Liver (tissue), 3 donors: ENCODE measurements around the gene PARD3B.

Experiments
- ATF3 ChIP-seq: IDR thresholded peaks from 2 replicates; pipeline ENCODE4 v1.6.1; 2016; ENCODE audit warnings: antibody characterized with exemption
- CTCF ChIP-seq: fragments of 150-350 bp; IDR thresholded peaks from 2 replicates; pipeline ENCODE4 v1.5.1; 2017; ENCODE audit warnings: improper control_type of control experiment, low read depth, low read length; ENCODE audit not compliant: missing input control
- FOXA1 ChIP-seq: IDR thresholded peaks from 2 replicates; pipeline ENCODE4 v1.6.1; 2016; ENCODE audit warnings: antibody characterized with exemption
- MAX ChIP-seq: IDR thresholded peaks from 2 replicates; pipeline ENCODE4 v1.6.1; 2016; ENCODE audit warnings: antibody characterized with exemption
- RAD21 ChIP-seq, 2 donors: IDR thresholded peaks; 2 replicates each; pipeline ENCODE4 v1.6.1; 2016; ENCODE audit warnings: antibody characterized with exemption in 2 of 2, mild to moderate bottlenecking in 2 of 2
- REST ChIP-seq: IDR thresholded peaks from 2 replicates; pipeline ENCODE4 v1.6.1; 2016; ENCODE audit warnings: antibody characterized with exemption, mild to moderate bottlenecking
- TAF1 ChIP-seq: conservative IDR thresholded peaks from 2 replicates; pipeline ENCODE4 v1.6.1; 2016; ENCODE audit warnings: antibody characterized with exemption, mild to moderate bottlenecking
- ZBTB33 ChIP-seq: IDR thresholded peaks from 2 replicates; pipeline ENCODE4 v1.6.1; 2016; ENCODE audit warnings: antibody characterized with exemption
- donor health status: healthy.
- donor health status: healthy.

- TF ChIP-seq CTCF: no peak
- TF ChIP-seq TAF1: no peak
- TF ChIP-seq FOXA1: no peak
- no peak for TF ChIP-seq ATF3
- TF ChIP-seq MAX: no peak
- no peak for TF ChIP-seq REST
- TF ChIP-seq RAD21 (IDR thresholded peaks at IDR 0.05): no peak
- TF ChIP-seq ZBTB33: no peak
Measured at GRCh38 chr2:205361272-205361671, 816.0 kb downstream of the PARD3B start.
